OCI-LY1 (cell line): ENCODE measurements around the gene P2RY12.

Source experiments
- H2AFZ ChIP-seq: fragments of 200-600 bp; sonication (generic), shearing (Covaris generic); 2 replicates; pipeline ENCODE4 v1.6.0; 2014; ENCODE audit warnings: antibody characterized with exemption, mild to moderate bottlenecking, low read length
- H3F3A ChIP-seq: fragments of 200-600 bp; sonication (generic), shearing (Covaris generic); 2 replicates; pipeline ENCODE4 v1.6.0; 2014; ENCODE audit warnings: mild to moderate bottlenecking, antibody characterized with exemption, low read length, moderate library complexity; ENCODE audit not compliant: insufficient read depth
- H3K27ac ChIP-seq: fragments of 200-600 bp; sonication (generic); 2 replicates; pipeline ENCODE4 v1.5.1; 2014; ENCODE audit warnings: low read length, mixed run types, mild to moderate bottlenecking, low read depth; ENCODE audit not compliant: poor library complexity, severe bottlenecking
- H3K27me3 ChIP-seq: fragments of 200-600 bp; sonication (generic); 2 replicates; pipeline ENCODE4 v1.6.0; 2014; ENCODE audit warnings: antibody characterized with exemption, mild to moderate bottlenecking, low read length, moderate library complexity; ENCODE audit not compliant: insufficient read depth
- H3K36me3 ChIP-seq: fragments of 200-600 bp; sonication (generic); 2 replicates; pipeline ENCODE4 v1.6.1; 2014; ENCODE audit warnings: mild to moderate bottlenecking, antibody characterized with exemption, low read length, moderate library complexity, mixed read lengths; ENCODE audit not compliant: insufficient read depth
- H3K4me1 ChIP-seq: fragments of 200-600 bp; sonication (generic); 2 replicates; pipeline ENCODE4 v1.5.1; 2014; ENCODE audit warnings: mild to moderate bottlenecking, low read length, moderate library complexity; ENCODE audit not compliant: insufficient read depth, severe bottlenecking
- H3K4me2 ChIP-seq: fragments of 200-600 bp; sonication (generic), shearing (Covaris generic); 2 replicates; pipeline ENCODE4 v1.6.1; 2014; ENCODE audit warnings: low read length
- H3K4me3 ChIP-seq: fragments of 200-600 bp; sonication (generic); 2 replicates; pipeline ENCODE4 v1.5.1; 2014; ENCODE audit warnings: low read length, low read depth, mild to moderate bottlenecking, mixed read lengths; ENCODE audit not compliant: poor library complexity, severe bottlenecking
- H3K79me2 ChIP-seq: fragments of 200-600 bp; shearing (Covaris generic); 2 replicates; pipeline ENCODE4 v1.6.1; 2016; ENCODE audit warnings: mixed run types, low read length, mixed read lengths; ENCODE audit not compliant: insufficient read depth
- H3K9ac ChIP-seq: fragments of 200-600 bp; sonication (generic), shearing (Covaris generic); 2 replicates; pipeline ENCODE4 v1.6.1; 2014; ENCODE audit warnings: mild to moderate bottlenecking, low read length, mixed read lengths
- H3K9me2 ChIP-seq: fragments of 200-600 bp; sonication (generic), shearing (Covaris generic); 2 replicates; pipeline ENCODE4 v1.6.1; 2014; ENCODE audit warnings: low read depth, mild to moderate bottlenecking, low read length, mixed read lengths
- H3K9me3 ChIP-seq: fragments of 200-600 bp; shearing (Covaris generic); 2 replicates; pipeline ENCODE4 v1.6.1; 2014; ENCODE audit warnings: low read length, mixed read lengths
- H4K20me1 ChIP-seq: fragments of 200-600 bp; sonication (generic), shearing (Covaris generic); 2 replicates; pipeline ENCODE4 v1.6.0; 2016; ENCODE audit warnings: mild to moderate bottlenecking, low read length; ENCODE audit not compliant: insufficient read depth
- EZH2 ChIP-seq: fragments of 200-600 bp; sonication (generic), shearing (Covaris generic); IDR thresholded peaks from 2 replicates; pipeline ENCODE4 v1.8.0; 2017; ENCODE audit warnings: borderline replicate concordance, mixed run types, mild to moderate bottlenecking, antibody characterized with exemption, low read length, moderate library complexity, mixed read lengths
- TF ChIP-seq, protein P1 (sequence below): fragments of 200-600 bp; sonication (generic), shearing (Covaris generic); IDR thresholded peaks from 2 replicates; pipeline ENCODE4 v1.5.1; 2017; ENCODE audit warnings: mild to moderate bottlenecking, antibody characterized with exemption, low read length, moderate library complexity, mixed read lengths

P2RY12 gene

DNA sequence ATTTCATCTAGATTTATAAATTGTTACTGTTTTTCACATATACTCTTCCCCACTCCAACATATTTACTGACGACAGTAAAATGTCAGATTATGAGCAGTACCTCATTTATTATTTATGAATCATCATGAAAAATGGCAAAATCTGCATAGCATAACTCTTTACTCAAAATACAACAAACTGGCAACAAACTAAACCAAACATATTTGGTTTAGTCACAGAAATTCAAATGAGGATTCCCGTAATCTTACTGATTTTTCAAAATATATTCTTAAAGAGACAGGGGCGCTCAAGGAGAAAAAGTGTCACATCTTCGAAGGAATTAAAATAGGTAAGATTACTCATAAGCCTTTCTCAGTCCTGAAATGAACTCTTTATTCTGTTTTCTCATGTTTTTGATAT is 64.9 kb downstream of the P2RY12 start:
- no peaks in the 10 kb centered on the region for H3K9me3 ChIP-seq
- H3K27ac ChIP-seq = no peak overlapping the region
- no peaks in the 10 kb centered on the region for H3K27me3 ChIP-seq
- H2AFZ ChIP-seq = no peak overlapping the region
- H3K36me3 ChIP-seq = no peaks in the 10 kb centered on the region
- TF ChIP-seq, protein P1, sequence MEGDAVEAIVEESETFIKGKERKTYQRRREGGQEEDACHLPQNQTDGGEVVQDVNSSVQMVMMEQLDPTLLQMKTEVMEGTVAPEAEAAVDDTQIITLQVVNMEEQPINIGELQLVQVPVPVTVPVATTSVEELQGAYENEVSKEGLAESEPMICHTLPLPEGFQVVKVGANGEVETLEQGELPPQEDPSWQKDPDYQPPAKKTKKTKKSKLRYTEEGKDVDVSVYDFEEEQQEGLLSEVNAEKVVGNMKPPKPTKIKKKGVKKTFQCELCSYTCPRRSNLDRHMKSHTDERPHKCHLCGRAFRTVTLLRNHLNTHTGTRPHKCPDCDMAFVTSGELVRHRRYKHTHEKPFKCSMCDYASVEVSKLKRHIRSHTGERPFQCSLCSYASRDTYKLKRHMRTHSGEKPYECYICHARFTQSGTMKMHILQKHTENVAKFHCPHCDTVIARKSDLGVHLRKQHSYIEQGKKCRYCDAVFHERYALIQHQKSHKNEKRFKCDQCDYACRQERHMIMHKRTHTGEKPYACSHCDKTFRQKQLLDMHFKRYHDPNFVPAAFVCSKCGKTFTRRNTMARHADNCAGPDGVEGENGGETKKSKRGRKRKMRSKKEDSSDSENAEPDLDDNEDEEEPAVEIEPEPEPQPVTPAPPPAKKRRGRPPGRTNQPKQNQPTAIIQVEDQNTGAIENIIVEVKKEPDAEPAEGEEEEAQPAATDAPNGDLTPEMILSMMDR = no peak
- no peak for TF ChIP-seq EZH2
- H3K4me3 ChIP-seq = no peak overlapping the region
- no peaks in the 10 kb centered on the region for H3K79me2 ChIP-seq
- no peak overlapping the region for H3K4me2 ChIP-seq
- H3F3A ChIP-seq = no peaks in the 10 kb centered on the region
- no peak overlapping the region for H3K9ac ChIP-seq
- H3K4me1 ChIP-seq = no peaks in the 10 kb centered on the region
- no peaks in the 10 kb centered on the region for H4K20me1 ChIP-seq
- H3K9me2 ChIP-seq = no peaks in the 10 kb centered on the region

GRCh38 chr3:151318991-151319390 is 65.6 kb downstream of the P2RY12 start:
- Histone ChIP-seq H3K79me2 (no peaks in the 10 kb centered on the region), H3K9me3 (no peaks in the 10 kb centered on the region), H4K20me1 (no peaks in the 10 kb centered on the region), H3K36me3 (no peaks in the 10 kb centered on the region), H3K4me1 (no peaks in the 10 kb centered on the region), H3K27me3 (no peaks in the 10 kb centered on the region), H3K9ac (no peak overlapping the region), H2AFZ (no peak overlapping the region), H3K9me2 (no peaks in the 10 kb centered on the region), H3F3A (no peaks in the 10 kb centered on the region), H3K4me2 (no peak overlapping the region), H3K4me3 (no peak overlapping the region), H3K27ac (no peak overlapping the region)
- no peak for TF ChIP-seq EZH2
- TF ChIP-seq, protein P1 = no peak

DNA sequence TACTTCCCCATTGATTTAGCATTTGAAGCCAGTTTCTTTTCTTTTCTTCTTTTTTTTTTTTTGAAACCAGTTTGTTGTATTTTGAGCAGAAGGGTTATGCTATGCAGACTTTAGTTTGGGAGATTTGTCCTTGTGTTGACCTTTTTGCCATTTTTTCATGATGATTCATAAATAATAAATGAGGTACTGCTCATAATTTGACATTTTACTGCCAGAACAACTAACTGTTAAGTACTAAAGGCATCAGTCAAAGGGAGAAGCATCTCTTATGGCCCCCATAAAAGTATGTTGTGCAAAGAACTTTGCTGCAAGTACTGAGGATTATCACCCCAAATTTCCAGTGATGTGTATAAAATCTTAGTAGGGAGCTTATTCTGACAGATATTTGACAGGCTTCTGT is 66.2 kb downstream of the P2RY12 start:
- Histone ChIP-seq H2AFZ (no peak overlapping the region), H3K36me3 (no peaks in the 10 kb centered on the region), H3F3A (no peaks in the 10 kb centered on the region), H3K79me2 (no peaks in the 10 kb centered on the region), H3K9me3 (no peaks in the 10 kb centered on the region), H3K4me2 (no peak overlapping the region), H3K4me3 (no peak overlapping the region), H3K9me2 (no peaks in the 10 kb centered on the region), H4K20me1 (no peaks in the 10 kb centered on the region), H3K27me3 (no peaks in the 10 kb centered on the region), H3K4me1 (no peaks in the 10 kb centered on the region), H3K27ac (no peak overlapping the region), H3K9ac (no peak overlapping the region)
- TF ChIP-seq EZH2 = no peak
- TF ChIP-seq, protein P1 = no peak
